Memory B cell (primary cell): ENCODE data around the gene CENPF.

Experiments used
- ATAC-seq: fragments of 150-1000 bp; cut with Tn5 transposase; 2 replicates; pipeline ENCODE4 v1.10.0; 2021; ENCODE audit warnings: low read depth, mild to moderate bottlenecking, moderate library complexity
- DNase-seq, 2 donors: peaks; one replicate each; pipeline ENCODE4 v3.0.0; 2022; ENCODE audit warnings: low spot score in 2 of 2
- H3K27ac Mint-ChIP-seq: one replicate; pipeline ENCODE4 v1.8.0; 2022; ENCODE audit warnings: mild to moderate bottlenecking, moderate library complexity, mixed read lengths
- H3K27me3 Mint-ChIP-seq: one replicate; pipeline ENCODE4 v1.8.0; 2022; ENCODE audit warnings: mixed read lengths
- H3K36me3 Mint-ChIP-seq: one replicate; pipeline ENCODE4 v1.8.0; 2022; ENCODE audit warnings: mild to moderate bottlenecking, mixed read lengths
- H3K4me1 Mint-ChIP-seq: one replicate; pipeline ENCODE4 v1.8.0; 2022; ENCODE audit warnings: mixed read lengths
- H3K4me3 Mint-ChIP-seq: one replicate; pipeline ENCODE4 v1.8.0; 2022; ENCODE audit warnings: mild to moderate bottlenecking, moderate library complexity, mixed read lengths
- H3K9me3 Mint-ChIP-seq: one replicate; pipeline ENCODE4 v1.8.0; 2022; ENCODE audit warnings: mixed read lengths

Gene CENPF

GRCh38 chr1:214641214-214641895, 38.4 kb downstream of the CENPF start:
- Mint-ChIP-seq H3K27ac (no peak overlapping the region), H3K27me3 (no peaks in the 10 kb centered on the region), H3K9me3 (no peaks in the 10 kb centered on the region), H3K4me1 (no peaks in the 10 kb centered on the region), H3K36me3 (no peaks in the 10 kb centered on the region), H3K4me3 (no peak overlapping the region)
- no peak for DNase-seq
- ATAC-seq = no peak

- no peaks in the 10 kb centered on the region for H3K9me3 Mint-ChIP-seq
- H3K36me3 Mint-ChIP-seq = no peaks in the 10 kb centered on the region
- ATAC-seq (no peak), DNase-seq (no peak)
- no peak overlapping the region for H3K27ac Mint-ChIP-seq
- H3K4me1 Mint-ChIP-seq = no peaks in the 10 kb centered on the region
- no peaks in the 10 kb centered on the region for H3K27me3 Mint-ChIP-seq
- no peak overlapping the region for H3K4me3 Mint-ChIP-seq
These were observed 40.0 kb downstream of the CENPF start for GRCh38 chr1:214643030-214643429.

- no peak overlapping the region for H3K4me3 Mint-ChIP-seq
- H3K4me1 Mint-ChIP-seq = no peaks in the 10 kb centered on the region
- no peak overlapping the region for H3K27ac Mint-ChIP-seq
- H3K9me3 Mint-ChIP-seq = no peaks in the 10 kb centered on the region
- ATAC-seq (no peak), DNase-seq (no peak)
- no peaks in the 10 kb centered on the region for H3K36me3 Mint-ChIP-seq
- no peaks in the 10 kb centered on the region for H3K27me3 Mint-ChIP-seq
These were observed 42.7 kb downstream of the CENPF start for GRCh38 chr1:214645712-214646111.

- Mint-ChIP-seq H3K4me1 (no peaks in the 10 kb centered on the region), H3K27ac (no peak overlapping the region)
These were observed 45.8 kb downstream of the CENPF start for GRCh38 chr1:214648801-214649200.

GRCh38 chr1:214649607-214650006, 46.6 kb downstream of the CENPF start:
- Mint-ChIP-seq H3K4me1 (no peaks in the 10 kb centered on the region), H3K4me3 (no peak overlapping the region), H3K9me3 (no peaks in the 10 kb centered on the region), H3K27me3 (no peaks in the 10 kb centered on the region), H3K36me3 (no peaks in the 10 kb centered on the region), H3K27ac (no peak overlapping the region)
- ATAC-seq = no peak
- DNase-seq = no peak

More at GRCh38 chr1:214648801-214649200, 45.8 kb downstream of the CENPF start:
- ATAC-seq (no peak), DNase-seq (no peak)
- Mint-ChIP-seq H3K36me3 (no peaks in the 10 kb centered on the region), H3K27me3 (no peaks in the 10 kb centered on the region), H3K9me3 (no peaks in the 10 kb centered on the region), H3K4me3 (no peak overlapping the region)

GRCh38 chr1:214650664-214651063, 47.7 kb downstream of the CENPF start:
- H3K4me3 Mint-ChIP-seq = no peak overlapping the region
- no peaks in the 10 kb centered on the region for H3K27me3 Mint-ChIP-seq
- no peaks in the 10 kb centered on the region for H3K4me1 Mint-ChIP-seq
- no peaks in the 10 kb centered on the region for H3K9me3 Mint-ChIP-seq
- ATAC-seq (no peak), DNase-seq (no peak)
- no peaks in the 10 kb centered on the region for H3K36me3 Mint-ChIP-seq
- no peak overlapping the region for H3K27ac Mint-ChIP-seq

GRCh38 chr1:214657299-214657698, 54.3 kb downstream of the CENPF start:
- no peaks in the 10 kb centered on the region for H3K9me3 Mint-ChIP-seq
- no peaks in the 10 kb centered on the region for H3K27me3 Mint-ChIP-seq
- H3K27ac Mint-ChIP-seq = no peak overlapping the region
- no peak for DNase-seq
- H3K4me1 Mint-ChIP-seq = no peaks in the 10 kb centered on the region
- ATAC-seq = no peak
- H3K4me3 Mint-ChIP-seq = no peak overlapping the region
- peaks cover 3% of the 10 kb centered on the region for H3K36me3 Mint-ChIP-seq

GRCh38 chr1:214658175-214658574, 55.2 kb downstream of the CENPF start:
- no peak overlapping the region for H3K27ac Mint-ChIP-seq
- no peak for DNase-seq
- H3K36me3 Mint-ChIP-seq = peaks cover 3% of the 10 kb centered on the region
- H3K4me1 Mint-ChIP-seq = no peaks in the 10 kb centered on the region
- no peaks in the 10 kb centered on the region for H3K9me3 Mint-ChIP-seq
- H3K27me3 Mint-ChIP-seq = no peaks in the 10 kb centered on the region
- no peak for ATAC-seq
- no peak overlapping the region for H3K4me3 Mint-ChIP-seq

- ATAC-seq (no peak), DNase-seq (no peak)
- Mint-ChIP-seq H3K36me3 (peaks cover 3% of the 10 kb centered on the region), H3K9me3 (no peaks in the 10 kb centered on the region), H3K27me3 (no peaks in the 10 kb centered on the region), H3K4me3 (no peak overlapping the region), H3K27ac (no peak overlapping the region), H3K4me1 (no peaks in the 10 kb centered on the region)
These were observed 55.8 kb downstream of the CENPF start for GRCh38 chr1:214658785-214659184.

GRCh38 chr1:214660190-214660589, 57.2 kb downstream of the CENPF start:
- Mint-ChIP-seq H3K27me3 (no peaks in the 10 kb centered on the region), H3K4me3 (no peak overlapping the region), H3K36me3 (peaks cover 3% of the 10 kb centered on the region), H3K4me1 (no peaks in the 10 kb centered on the region), H3K9me3 (no peaks in the 10 kb centered on the region), H3K27ac (no peak overlapping the region)
- no peak for DNase-seq
- no peak for ATAC-seq

- Mint-ChIP-seq H3K27ac (peak overlapping the region; percentile 26), H3K9me3 (no peaks in the 10 kb centered on the region), H3K36me3 (peaks cover 3% of the 10 kb centered on the region), H3K27me3 (no peaks in the 10 kb centered on the region), H3K4me3 (no peak overlapping the region), H3K4me1 (no peaks in the 10 kb centered on the region)
- DNase-seq (no peak), ATAC-seq (no peak)
These were observed 57.9 kb downstream of the CENPF start for GRCh38 chr1:214660900-214661299.

GRCh38 chr1:214662223-214662785, 59.3 kb downstream of the CENPF start:
- Mint-ChIP-seq H3K4me1 (no peaks in the 10 kb centered on the region), H3K27me3 (no peaks in the 10 kb centered on the region), H3K9me3 (no peaks in the 10 kb centered on the region), H3K36me3 (peaks cover 3% of the 10 kb centered on the region), H3K27ac (no peak overlapping the region), H3K4me3 (no peak overlapping the region)
- no peak for DNase-seq
- no peak for ATAC-seq

GRCh38 chr1:214664651-214665433, 61.8 kb downstream of the CENPF start:
- no peaks in the 10 kb centered on the region for H3K36me3 Mint-ChIP-seq
- DNase-seq = no peak
- H3K27me3 Mint-ChIP-seq = no peaks in the 10 kb centered on the region

GRCh38 chr1:214665606-214666110, 62.7 kb downstream of the CENPF start:
- Mint-ChIP-seq H3K4me1 (no peaks in the 10 kb centered on the region), H3K27me3 (no peaks in the 10 kb centered on the region), H3K9me3 (no peaks in the 10 kb centered on the region), H3K27ac (no peak overlapping the region), H3K36me3 (no peaks in the 10 kb centered on the region), H3K4me3 (no peak overlapping the region)
- DNase-seq = no peak
- ATAC-seq = no peak

More at GRCh38 chr1:214664651-214665433, 61.8 kb downstream of the CENPF start:
- no peaks in the 10 kb centered on the region for H3K4me1 Mint-ChIP-seq
- no peak overlapping the region for H3K27ac Mint-ChIP-seq
- no peak for ATAC-seq
- no peak overlapping the region for H3K4me3 Mint-ChIP-seq
- no peaks in the 10 kb centered on the region for H3K9me3 Mint-ChIP-seq
